Stomach (tissue), 9 donors: ENCODE measurements around the gene AMN1. TPM values are rescaled to one million over a fixed set of nuclear protein-coding genes. Genes with fewer than 3 reads are reported as not detected.
"Not testable (repeated sequence)": the region's sequence is repeated elsewhere in the genome, so short reads cannot be mapped to it uniquely, and the experiment has no call there.

Experiments
- DNase-seq, 2 donors: peaks; one replicate each; pipeline versions ENCODE4 v3.0.0 to v3.0.0-alpha.2; 2013 to 2019
- H3K27ac ChIP-seq, 5 donors: fragments of 200-600 bp in 4 of 5; sonication (generic) in 4 of 5; one replicate each; pipeline ENCODE4 v1.5.1; 2013 to 2019; ENCODE audit warnings: mild to moderate bottlenecking in 1 of 5, moderate library complexity in 1 of 5
- H3K27me3 ChIP-seq, 3 donors: fragments of 200-600 bp; sonication (generic); one replicate each; pipeline ENCODE4 v1.5.1; 2017 to 2019; ENCODE audit warnings: mixed run types in 1 of 3
- H3K36me3 ChIP-seq, 4 donors: fragments of 200-600 bp; sonication (generic); 1 replicate in 3 of 4; 2 replicates in 1 of 4; pipeline ENCODE4 v1.5.1; 2016 to 2019
- H3K4me1 ChIP-seq, 4 donors: fragments of 200-600 bp; sonication (generic); one replicate each; pipeline ENCODE4 v1.5.1; 2016 to 2019
- H3K4me3 ChIP-seq, 4 donors: fragments of 200-600 bp; sonication (generic) in 3 of 4; one replicate each; pipeline ENCODE4 v1.5.1; 2016 to 2019; ENCODE audit warnings: mild to moderate bottlenecking in 1 of 4
- H3K9me3 ChIP-seq, 4 donors: fragments of 200-600 bp; sonication (generic); one replicate each; pipeline ENCODE4 v1.5.1; 2016 to 2019
- EP300 ChIP-seq: sonication (generic); formaldehyde crosslinking; IDR thresholded peaks from one replicate; pipeline ENCODE4 v1.6.1; 2017; ENCODE audit warnings: antibody characterized with exemption
- POLR2A ChIP-seq, 4 donors: fragments of 450-650 bp; IDR thresholded peaks; one replicate each; pipeline ENCODE4 v1.6.1; 2016; ENCODE audit warnings: antibody characterized with exemption in 4 of 4, control low read depth in 2 of 4, mild to moderate bottlenecking in 1 of 4, moderate library complexity in 1 of 4
- POLR2AphosphoS5 ChIP-seq, 3 donors: sonication (generic); formaldehyde crosslinking; IDR thresholded peaks; one replicate each; pipeline ENCODE4 v1.6.1; 2016; ENCODE audit warnings: antibody characterized with exemption in 3 of 3
- WGBS, 5 donors: extraction: QIAGEN DNeasy Blood & Tissue Kit in 3 of 5; methylation state at CpG; one replicate each; pipeline versions ENCODE4 v1.1.5 to v1.1.7; 2013 to 2018; 5-methylcytosine and 5-hydroxymethylcytosine counted together
- intact Hi-C: fragments of 100-400 bp; cut with DNase I; formaldehyde crosslinking; loops from one replicate; pipeline ENCODE4 v1.15.1; 2023; ENCODE audit warnings: low total_unique reads
- polyA plus RNA-seq, 3 donors: library from polyadenylated mRNA; stranded (reverse); fragments of 200-250 nt; gene quantifications; one replicate each; pipeline ENCODE4 v1.2.3, GENCODE V29; 2013
- total RNA-seq, 5 donors: library from RNA; depleted of rRNA; stranded (reverse); fragments of >200 nt; gene quantifications; one replicate each; pipeline versions ENCODE4 v1.1.0 to v1.2.3, GENCODE V29; 2014 to 2016
- TF ChIP-seq, protein P1 (sequence below), 7 experiments: fragments of 450-650 bp in 4 of 7; fragments of 200-600 bp in 3 of 7; sonication (generic) in 3 of 7; IDR thresholded peaks; one replicate each; pipeline ENCODE4 v1.5.1; 2016 to 2019; ENCODE audit warnings: antibody characterized with exemption in 7 of 7, control low read depth in 2 of 7, mild to moderate bottlenecking in 1 of 7
- donor health status: healthy with polysubstance abuse.
- donor health status: Bipolar disorder and iron deficiency.
- donor health status: healthy.

AMN1 gene
- total and polyA plus RNA-seq, 8 donors, result 2.9 to 131 (median 11.2) TPM; not detected in 1

DNA sequence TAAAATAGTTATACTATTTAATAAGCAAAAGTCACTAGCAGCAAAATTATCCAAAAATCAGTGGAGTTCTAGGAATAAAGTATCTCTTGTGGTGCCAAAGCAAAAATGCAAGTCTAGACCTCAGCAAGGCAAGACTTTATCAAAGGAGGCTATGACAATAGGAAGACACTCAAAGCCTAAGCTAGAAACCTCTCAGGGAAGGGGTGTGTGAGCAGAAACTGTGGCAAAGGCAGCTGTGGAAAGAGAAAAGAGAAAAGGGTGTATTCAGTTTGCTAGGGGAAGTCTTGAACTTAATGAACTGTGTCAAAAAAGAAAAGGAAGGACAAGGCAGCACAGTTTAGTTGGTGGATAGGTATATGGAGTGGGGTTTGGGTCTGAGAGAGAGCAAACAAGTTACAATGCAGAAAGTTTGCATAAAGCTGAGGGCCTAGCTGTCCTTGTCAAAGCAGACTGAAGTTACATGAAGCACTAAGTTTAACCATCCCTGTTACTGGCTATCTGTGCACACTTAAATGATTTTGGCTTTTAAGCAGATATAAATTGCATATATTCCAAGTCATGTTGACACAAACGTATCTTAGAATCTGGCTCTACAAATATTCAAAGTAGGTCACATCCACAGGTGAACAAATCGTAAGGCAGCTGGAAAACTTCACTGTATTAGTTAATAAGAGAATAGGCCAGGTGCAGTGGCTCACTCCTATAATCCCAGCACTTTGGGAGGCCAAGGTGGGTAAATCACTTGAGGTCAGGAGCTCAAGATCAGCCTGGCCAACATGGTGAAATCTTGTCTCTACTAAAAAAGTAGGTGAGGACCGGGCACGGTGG is 31.0 kb upstream of the AMN1 start:
- TF ChIP-seq, protein P1, sequence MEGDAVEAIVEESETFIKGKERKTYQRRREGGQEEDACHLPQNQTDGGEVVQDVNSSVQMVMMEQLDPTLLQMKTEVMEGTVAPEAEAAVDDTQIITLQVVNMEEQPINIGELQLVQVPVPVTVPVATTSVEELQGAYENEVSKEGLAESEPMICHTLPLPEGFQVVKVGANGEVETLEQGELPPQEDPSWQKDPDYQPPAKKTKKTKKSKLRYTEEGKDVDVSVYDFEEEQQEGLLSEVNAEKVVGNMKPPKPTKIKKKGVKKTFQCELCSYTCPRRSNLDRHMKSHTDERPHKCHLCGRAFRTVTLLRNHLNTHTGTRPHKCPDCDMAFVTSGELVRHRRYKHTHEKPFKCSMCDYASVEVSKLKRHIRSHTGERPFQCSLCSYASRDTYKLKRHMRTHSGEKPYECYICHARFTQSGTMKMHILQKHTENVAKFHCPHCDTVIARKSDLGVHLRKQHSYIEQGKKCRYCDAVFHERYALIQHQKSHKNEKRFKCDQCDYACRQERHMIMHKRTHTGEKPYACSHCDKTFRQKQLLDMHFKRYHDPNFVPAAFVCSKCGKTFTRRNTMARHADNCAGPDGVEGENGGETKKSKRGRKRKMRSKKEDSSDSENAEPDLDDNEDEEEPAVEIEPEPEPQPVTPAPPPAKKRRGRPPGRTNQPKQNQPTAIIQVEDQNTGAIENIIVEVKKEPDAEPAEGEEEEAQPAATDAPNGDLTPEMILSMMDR (IDR thresholded peaks at IDR 0.05), result no peak
- TF ChIP-seq EP300, result no peak
- TF ChIP-seq POLR2A (IDR thresholded peaks at IDR 0.05), result no peak
- no peak for TF ChIP-seq POLR2AphosphoS5 (IDR thresholded peaks at IDR 0.05)
- peak in 1 of 2 donors; percentile 40 for DNase-seq
- intact Hi-C loops, result no loop called here
- Histone ChIP-seq H3K9me3 (no peaks in the 10 kb centered on the region), H3K27ac (peak overlapping the region; percentile 43 to 72 (median 56)), H3K36me3 (no peaks in the 10 kb centered on the region), H3K27me3 (no peaks in the 10 kb centered on the region), H3K4me3 (no peak overlapping the region), H3K4me1 (peaks cover 0 to 10% (median 5%) of the 10 kb centered on the region in 4 donors)
- 41 to 62% (median 57%) methylated on average over 4 of the region's 4 CpGs for WGBS, 5 donors

DNA sequence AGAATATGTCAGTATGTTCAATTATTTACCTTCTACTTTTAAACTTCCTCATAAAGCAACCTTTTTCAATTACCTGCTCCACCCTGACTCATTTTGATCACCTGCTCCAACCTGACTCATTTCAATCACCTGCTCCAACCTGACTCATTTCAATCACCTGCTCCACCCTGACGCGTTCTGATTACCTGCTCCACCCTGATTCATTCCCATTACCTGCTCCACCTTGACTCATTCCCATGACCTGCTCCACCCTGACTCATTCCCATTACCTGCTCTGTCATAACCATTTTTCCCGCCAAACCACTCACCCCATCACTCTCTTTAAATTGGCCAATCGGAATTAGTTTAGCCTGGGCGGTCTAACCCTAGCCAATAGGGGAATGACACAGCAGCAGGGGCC is 29.5 kb upstream of the AMN1 start:
- 71 to 90% (median 80%) methylated on average over 5 of the region's 5 CpGs for WGBS, 5 donors
- H3K4me3 ChIP-seq, H3K27me3 ChIP-seq, H3K36me3 ChIP-seq, H3K9me3 ChIP-seq, H3K4me1 ChIP-seq, intact Hi-C loops: not testable (repeated sequence)
- H3K27ac ChIP-seq, result peak overlapping the region in 1 of 5 donors; percentile 26
- DNase-seq, result peak in 1 of 2 donors; percentile 71

DNA sequence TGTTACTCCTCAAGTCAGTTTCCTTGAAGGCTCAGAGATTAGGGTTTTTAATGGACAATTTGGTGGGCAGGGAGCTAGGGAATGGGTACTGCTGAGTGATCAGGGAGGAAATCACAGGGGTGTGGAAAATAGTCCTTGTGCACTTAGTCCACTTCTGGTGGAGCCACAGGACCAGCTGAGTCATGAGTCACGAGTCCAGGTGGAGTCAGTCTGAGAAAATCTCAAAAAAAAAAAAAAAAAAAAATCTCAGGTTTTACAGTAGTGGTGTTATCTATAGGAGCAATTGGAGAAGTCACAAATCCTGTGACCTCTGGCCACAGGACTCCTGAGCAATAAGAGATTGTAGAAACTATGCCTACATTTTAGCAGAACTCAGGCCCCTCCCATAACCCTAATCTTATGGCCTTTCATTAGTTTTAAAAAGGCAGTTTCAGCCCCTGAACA is 28.2 kb upstream of the AMN1 start:
- intact Hi-C loops, result no loop called here
- TF ChIP-seq, protein P1 (IDR thresholded peaks at IDR 0.05), result no peak
- TF ChIP-seq EP300 (no peak), POLR2AphosphoS5 (IDR thresholded peaks at IDR 0.05) (no peak), POLR2A (IDR thresholded peaks at IDR 0.05) (no peak)
- Histone ChIP-seq H3K4me1 (peaks cover 0 to 10% (median 5%) of the 10 kb centered on the region in 4 donors), H3K27ac (peak overlapping the region in 4 of 5 donors; percentile 16 to 58 (median 40)), H3K36me3 (no peaks in the 10 kb centered on the region), H3K4me3 (no peak overlapping the region), H3K27me3 (no peaks in the 10 kb centered on the region), H3K9me3 (no peaks in the 10 kb centered on the region)
- WGBS, 5 donors, result 37 to 73% (median 48%) methylated on average over 1 of the region's 1 CpG
- peak; percentile 36 to 74 for DNase-seq

DNA sequence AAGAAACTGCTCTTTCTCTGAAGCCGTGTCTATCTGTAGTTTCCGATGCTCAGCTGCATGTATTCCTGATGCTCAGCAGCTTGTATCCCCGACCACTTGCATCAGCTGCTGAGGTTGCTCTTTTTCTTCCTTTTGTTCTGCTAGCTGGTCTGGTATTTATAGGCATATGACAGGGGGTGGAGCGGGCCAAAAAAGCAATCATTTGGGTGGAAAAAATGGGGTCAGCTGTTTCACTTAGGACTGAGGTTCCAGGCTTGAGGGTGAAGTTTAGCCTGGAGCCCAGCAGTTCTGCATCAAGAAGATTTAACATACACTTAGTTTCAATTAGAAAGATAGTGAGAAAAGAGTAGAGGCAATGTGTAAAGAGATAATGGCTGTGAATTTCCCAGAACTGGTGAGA is 23.6 kb upstream of the AMN1 start:
- H3K36me3 ChIP-seq, result no peaks in the 10 kb centered on the region
- no peaks in the 10 kb centered on the region for H3K27me3 ChIP-seq
- H3K27ac ChIP-seq, result no peak overlapping the region
- peaks cover 0 to 33% (median 7%) of the 10 kb centered on the region in 4 donors for H3K4me1 ChIP-seq
- 72 to 90% (median 85%) methylated on average over 4 of the region's 4 CpGs for WGBS, 5 donors
- intact Hi-C loops, result no loop called here
- no peak overlapping the region for H3K4me3 ChIP-seq
- peaks cover 0 to 7% (median 0%) of the 10 kb centered on the region in 4 donors for H3K9me3 ChIP-seq
- no peak for TF ChIP-seq POLR2A (IDR thresholded peaks at IDR 0.05)
- TF ChIP-seq POLR2AphosphoS5 (IDR thresholded peaks at IDR 0.05), result no peak
- TF ChIP-seq, protein P1 (IDR thresholded peaks at IDR 0.05), result no peak
- no peak for TF ChIP-seq EP300
- DNase-seq, result no peak

DNA sequence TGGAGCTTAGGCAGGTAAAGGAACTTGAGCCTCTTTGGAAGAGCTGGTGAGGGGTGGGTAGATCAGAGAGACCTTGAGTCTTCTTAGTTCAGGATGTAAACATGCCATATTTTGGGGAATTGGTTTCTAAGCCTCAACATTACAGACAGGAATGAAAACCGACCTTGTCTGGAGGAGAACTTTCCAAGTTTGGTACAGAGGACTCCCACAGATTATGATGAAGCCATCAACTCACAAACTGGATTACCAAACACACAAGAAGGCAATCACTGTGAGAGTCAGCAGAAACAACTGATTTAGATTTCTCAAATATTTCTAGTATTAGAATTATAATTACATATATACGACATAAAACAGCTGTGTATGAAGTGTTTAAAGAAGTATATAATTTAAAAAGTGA is 22.3 kb upstream of the AMN1 start:
- Histone ChIP-seq H3K36me3 (no peaks in the 10 kb centered on the region), H3K27me3 (no peaks in the 10 kb centered on the region), H3K9me3 (peaks cover 0 to 7% (median 0%) of the 10 kb centered on the region in 4 donors), H3K4me3 (no peak overlapping the region), H3K27ac (peak overlapping the region in 4 of 5 donors; percentile 16 to 89 (median 82)), H3K4me1 (peaks cover 3 to 47% (median 14%) of the 10 kb centered on the region in 4 donors)
- TF ChIP-seq POLR2AphosphoS5 (IDR thresholded peaks at IDR 0.05) (no peak), EP300 (no peak), POLR2A (IDR thresholded peaks at IDR 0.05) (no peak)
- TF ChIP-seq, protein P1 (IDR thresholded peaks at IDR 0.05), result no peak
- WGBS, 5 donors, result 39 to 81% (median 65%) methylated on average over 2 of the region's 2 CpGs
- no peak for DNase-seq
- intact Hi-C loops, result no loop called here
